Measurements from ENCODE around the gene PRR5. TPM values are rescaled to one million over a fixed set of nuclear protein-coding genes. Genes with fewer than 3 reads are reported as not detected.

PRR5 gene
- polyA plus RNA-seq, 3 donors, result 33.5 to 36.1 (median 35.3) TPM

- DNase-seq, result no peak
These were observed 8.7 kb downstream of the PRR5 start for GRCh38 chr22:44710474-44711240.

- DNase-seq, result no peak
These were observed 9.2 kb downstream of the PRR5 start for GRCh38 chr22:44711241-44711560.

DNA sequence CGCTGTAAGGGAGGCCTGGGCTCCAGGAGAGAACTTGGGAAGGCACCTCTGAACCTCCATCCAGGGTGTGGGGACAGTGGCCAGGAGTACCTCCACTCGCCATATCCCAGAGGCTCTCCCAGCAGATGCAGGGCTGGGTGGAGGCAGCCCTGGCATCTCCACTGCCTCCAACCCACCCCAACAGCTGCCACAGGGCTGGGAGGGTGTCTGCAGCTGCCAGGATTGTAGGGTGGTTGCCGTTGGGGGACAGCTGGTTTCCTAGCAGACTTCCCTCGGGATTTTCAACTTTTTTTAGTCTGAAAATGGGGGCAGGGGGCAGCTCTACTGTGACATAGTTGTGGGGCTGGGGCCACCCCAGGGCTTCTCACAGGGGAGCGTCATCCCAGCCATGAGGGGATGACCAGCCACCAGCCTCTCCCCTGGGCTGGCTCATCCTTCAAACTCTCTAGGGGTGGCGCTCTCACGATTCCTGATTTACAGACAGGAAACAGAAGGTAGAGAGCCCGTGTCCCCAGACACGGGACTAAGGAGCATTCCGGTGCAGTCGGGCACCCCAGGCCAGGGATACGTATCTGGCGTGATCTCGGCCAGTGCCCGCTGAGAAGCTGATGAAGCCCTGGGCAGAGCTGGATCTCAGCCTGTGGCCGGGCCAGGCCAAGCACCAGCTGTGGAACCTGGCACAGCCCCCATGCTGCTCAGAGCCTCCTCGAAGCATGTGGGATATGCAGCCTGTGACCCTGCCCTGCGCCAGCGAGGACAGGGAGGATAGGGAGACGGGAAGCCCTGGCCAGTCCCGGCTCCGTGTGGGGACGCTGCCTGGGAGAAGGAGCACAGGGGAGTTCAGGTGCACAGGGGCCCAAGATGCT, 9.9 kb downstream of the PRR5 start:
- no peak for DNase-seq

- no peak for DNase-seq
These were observed 11.0 kb downstream of the PRR5 start for GRCh38 chr22:44712962-44713361.

DNA sequence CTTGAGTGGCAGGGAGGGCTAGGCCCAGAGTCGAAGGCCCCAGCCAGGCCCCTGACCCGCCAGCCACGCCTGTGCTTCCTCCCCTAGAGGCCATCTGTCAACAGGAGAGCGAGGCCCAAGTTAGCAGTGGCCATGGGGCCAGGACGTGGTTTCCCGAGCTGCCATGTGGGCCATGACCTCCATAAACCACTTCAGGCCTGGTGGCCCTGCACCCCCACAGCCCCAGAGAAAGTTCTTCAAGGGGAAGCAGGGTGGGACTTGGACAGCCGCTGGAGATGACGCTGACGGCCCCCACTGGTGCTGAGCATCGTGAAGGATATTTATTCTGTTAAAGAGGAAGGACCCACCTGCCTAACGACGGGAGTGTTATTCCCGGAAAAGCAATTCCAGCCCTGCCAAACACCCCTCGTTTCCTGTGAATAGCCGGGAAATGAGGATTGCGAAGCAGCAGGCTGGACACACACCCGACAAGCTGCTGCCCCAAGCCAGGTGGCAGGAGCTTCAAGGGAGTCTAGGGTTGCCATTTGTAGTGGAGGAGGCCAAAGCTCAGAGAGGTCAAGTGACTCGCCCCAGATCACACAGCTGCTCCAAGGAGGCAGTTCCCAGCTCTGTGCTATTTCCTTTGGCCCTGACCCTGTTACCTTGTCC, 12.8 kb downstream of the PRR5 start:
- no peak for DNase-seq

DNA sequence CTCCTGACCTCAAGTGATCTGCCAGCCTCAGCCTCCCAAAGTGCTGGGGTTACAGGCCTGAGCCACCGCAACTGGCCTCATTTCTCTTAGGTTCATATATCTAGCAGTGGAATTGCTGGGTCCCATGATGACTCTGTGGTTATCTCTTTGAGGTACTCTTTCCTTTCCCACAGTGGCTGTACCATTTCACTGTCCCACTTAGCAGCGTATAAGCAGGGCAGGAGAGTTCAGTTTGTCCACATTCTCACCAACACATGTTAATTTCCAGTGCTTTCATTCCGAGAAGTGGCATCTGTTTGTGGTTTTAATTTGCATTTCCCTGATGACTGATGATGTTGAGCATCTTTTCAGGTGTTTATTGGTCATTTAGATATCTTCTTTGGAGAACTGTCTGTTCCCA, 16.4 kb downstream of the PRR5 start:
- no peak for DNase-seq

DNA sequence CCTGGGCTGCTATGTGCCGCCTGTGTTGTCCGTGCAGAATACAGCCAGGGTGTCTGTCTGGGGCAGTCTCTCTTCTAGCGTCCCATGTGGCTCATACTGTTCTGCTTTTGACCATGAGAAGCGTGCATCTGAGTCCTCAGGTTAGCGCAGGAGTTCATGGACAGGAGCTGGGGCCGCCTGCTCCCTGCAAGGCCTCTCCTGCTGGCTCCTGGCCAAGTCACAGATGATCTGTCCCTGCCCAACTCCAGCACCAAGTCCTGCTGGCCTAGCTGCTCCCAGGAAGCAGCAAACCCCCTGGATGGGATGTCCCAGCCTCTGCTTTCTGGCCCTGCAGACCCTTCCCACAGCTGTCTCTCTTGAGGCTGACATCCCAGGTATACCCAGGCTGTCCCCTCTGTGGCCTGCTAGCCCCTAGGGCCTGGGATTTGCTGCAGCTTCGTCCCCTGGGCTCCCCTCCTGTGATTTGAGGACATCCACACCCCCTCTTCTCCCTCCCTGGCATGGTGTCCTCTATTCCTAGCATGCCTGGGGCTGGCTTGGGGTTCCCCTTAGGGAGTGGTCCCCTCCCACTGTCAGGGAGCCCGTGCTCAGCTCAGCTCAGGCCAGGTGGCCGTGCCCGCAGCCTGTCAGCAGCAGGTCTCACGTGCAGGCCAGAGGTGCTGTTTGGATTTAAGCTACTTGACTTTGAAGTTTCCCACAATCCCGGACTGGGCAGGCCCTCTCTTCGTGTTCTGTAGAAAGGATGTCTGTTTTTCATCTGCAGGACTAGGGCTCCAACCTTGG, 17.8 kb downstream of the PRR5 start:
- no peak for DNase-seq

- DNase-seq, result peak; percentile 71
These were observed 19.2 kb downstream of the PRR5 start for GRCh38 chr22:44721213-44721612.

DNA sequence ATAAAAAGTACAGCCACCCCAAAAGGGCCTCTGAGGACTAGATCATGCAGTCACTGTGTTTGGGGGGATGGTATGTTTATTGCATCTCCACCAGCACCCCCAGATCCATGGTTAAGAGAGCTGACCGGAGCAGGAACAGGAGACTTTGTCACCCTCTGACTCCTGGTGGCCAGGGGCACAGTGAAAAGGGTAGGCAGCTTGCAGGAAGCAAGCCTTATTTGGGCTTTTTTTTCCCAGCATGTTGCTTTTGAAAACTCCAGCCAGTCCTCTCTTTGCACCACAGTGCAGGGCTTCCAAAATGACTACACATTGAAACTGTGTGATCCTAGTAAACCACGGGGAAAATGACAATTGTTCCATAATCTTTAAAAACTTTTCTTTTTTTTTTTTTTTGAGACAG, 20.6 kb downstream of the PRR5 start:
- no peak for DNase-seq

GRCh38 chr22:44723801-44724200, 21.8 kb downstream of the PRR5 start:
- DNase-seq, result no peak

GRCh38 chr22:44724416-44724815, 22.4 kb downstream of the PRR5 start:
- DNase-seq, result no peak

DNA sequence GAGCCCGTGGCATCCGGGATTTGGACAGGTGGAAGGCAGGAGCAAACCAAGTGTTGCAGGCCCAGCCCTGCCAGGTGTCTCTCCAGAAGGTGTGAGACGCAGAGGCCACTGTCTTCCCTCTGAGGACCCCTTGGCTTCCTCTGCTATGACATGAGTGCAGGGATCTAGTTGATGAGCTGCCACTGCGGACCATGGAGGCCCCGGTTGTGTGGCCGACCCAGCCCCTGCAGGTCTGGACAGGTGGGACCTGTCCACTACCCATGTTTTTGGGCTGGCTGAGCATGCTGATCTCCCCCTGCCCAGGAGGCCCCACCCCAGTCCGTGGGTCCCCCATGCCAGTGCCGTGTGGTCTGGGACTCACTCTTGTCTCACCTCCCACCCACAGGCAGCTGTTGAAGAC, 22.9 kb downstream of the PRR5 start:
- DNase-seq, result no peak

- no peak for DNase-seq
These were observed 24.4 kb downstream of the PRR5 start for GRCh38 chr22:44726439-44726838.

DNA sequence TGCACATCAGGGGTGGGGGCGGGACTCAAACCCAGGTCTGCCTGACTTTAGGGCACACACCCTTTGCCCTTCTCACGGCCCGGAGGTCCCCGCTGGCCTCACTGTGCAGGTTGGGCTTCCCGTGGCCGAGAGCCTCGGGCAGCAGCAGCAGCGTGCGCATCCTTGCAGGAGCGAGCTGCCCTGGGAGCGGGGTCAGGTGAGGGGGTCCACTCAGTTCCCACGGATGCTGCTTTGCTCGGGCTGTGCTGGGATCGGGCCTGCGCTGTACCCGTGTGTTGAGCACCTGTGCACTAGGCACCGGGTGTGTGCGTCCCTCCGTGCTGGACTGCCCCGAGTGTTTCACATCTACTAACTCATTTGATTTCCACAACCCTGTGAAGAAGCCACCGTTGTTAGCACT, 25.1 kb downstream of the PRR5 start:
- no peak for DNase-seq

DNA sequence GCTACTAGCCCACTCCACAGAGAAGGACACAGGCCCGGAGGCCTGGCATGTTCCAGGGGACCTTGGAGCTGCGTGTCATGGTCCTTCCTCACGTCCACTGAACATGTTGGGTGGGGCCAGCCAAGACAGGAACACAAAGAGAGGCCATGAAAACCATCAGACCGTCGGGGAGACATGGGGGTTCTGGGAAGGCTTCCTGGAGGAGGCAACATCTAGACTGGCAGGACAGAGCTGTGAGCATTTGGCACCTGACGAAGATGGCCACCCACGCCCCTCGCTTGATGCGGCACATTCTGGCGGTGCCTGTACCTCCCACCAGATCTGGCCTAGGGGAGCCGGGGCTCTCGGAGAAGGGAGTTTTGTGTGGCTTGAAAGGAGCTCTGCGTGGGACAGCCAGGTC, 25.7 kb downstream of the PRR5 start:
- no peak for DNase-seq

DNA sequence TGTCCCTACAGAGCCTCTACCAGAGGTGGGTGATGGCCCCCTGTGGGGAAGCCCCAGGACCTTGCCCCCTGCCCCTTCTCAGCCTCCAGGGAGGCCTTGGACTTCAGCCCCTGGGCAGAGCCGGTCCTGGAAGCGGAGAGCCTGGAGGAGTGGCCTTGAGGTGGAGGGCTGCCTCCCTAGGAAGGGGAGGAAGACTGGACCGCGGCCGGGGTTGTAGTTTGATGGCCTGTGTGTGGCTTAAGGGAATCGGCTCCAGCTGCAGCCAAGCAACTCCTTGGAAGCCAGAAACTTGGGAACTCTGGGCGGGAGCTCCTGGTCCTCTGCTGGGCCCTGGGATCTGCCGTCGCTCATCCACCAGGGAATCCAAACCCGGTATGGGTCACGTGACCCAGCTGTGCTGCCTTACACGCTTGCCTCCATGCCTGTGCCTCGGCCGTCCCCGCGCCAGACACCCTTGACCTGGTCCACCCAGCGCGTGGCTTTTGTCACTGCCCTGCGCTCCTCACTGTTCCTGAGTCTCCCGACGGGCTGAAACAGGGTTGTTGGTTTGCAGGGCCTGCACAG, 26.8 kb downstream of the PRR5 start:
- no peak for DNase-seq

- DNase-seq, result peak; percentile 79
These were observed 27.5 kb downstream of the PRR5 start for GRCh38 chr22:44729391-44730021.

- peak; percentile 49 for DNase-seq
These were observed 28.0 kb downstream of the PRR5 start for GRCh38 chr22:44730022-44730393.

- DNase-seq, result no peak
These were observed 28.7 kb downstream of the PRR5 start for GRCh38 chr22:44730490-44731356.

GRCh38 chr22:44731357-44731970, 29.5 kb downstream of the PRR5 start:
- DNase-seq, result no peak
